Measurements from ENCODE around the gene ZNF846.
"Not testable (repeated sequence)": the region's sequence is repeated elsewhere in the genome, so short reads cannot be mapped to it uniquely, and the experiment has no call there.

ZNF846 gene

GRCh38 chr19:9768175-9769112, at the start of gene ZNF846:
TSS of gene ZNF846 (minus strand) at chr19:9768738. CDS start at chr19:9764950, 3,788 bp downstream.
- in situ Hi-C loops (cut with MboI; ENCODE audit: low sequenced_read_pairs), result no loop called here

DNA sequence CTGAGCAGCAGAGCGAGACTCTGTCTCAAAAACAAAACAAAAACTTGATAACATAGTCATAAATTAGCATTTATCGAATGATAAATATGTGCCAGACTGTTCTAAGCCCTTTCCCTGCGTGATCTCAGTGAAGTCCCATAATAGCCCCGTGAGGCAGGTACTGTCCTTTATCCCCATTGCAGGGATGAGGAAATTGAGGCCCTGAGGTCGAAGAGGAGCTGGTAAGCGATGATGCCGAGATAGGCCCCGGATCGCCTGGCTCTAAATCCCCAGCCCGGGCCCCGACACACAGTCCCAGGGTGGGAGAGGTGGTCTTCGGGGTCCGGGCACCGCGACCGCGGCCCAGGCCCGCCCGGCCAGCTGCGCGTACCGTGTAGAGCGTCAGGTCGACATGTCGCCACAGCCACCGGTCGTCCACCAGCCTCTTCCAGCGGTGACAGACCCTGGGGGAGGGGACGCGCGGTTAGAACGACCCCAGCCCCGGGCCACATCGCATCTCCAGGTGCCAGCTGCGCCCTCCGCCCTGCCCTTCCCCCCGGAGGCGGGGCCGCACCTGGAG, 49.7 kb upstream of the ZNF846 start:
- in situ Hi-C loops (cut with MboI; ENCODE audit: low sequenced_read_pairs), result no loop called here

- in situ Hi-C loops (cut with MboI; ENCODE audit: low sequenced_read_pairs), result no loop called here
Observed at GRCh38 chr19:9811139-9811538, 42.6 kb upstream of the ZNF846 start.

DNA sequence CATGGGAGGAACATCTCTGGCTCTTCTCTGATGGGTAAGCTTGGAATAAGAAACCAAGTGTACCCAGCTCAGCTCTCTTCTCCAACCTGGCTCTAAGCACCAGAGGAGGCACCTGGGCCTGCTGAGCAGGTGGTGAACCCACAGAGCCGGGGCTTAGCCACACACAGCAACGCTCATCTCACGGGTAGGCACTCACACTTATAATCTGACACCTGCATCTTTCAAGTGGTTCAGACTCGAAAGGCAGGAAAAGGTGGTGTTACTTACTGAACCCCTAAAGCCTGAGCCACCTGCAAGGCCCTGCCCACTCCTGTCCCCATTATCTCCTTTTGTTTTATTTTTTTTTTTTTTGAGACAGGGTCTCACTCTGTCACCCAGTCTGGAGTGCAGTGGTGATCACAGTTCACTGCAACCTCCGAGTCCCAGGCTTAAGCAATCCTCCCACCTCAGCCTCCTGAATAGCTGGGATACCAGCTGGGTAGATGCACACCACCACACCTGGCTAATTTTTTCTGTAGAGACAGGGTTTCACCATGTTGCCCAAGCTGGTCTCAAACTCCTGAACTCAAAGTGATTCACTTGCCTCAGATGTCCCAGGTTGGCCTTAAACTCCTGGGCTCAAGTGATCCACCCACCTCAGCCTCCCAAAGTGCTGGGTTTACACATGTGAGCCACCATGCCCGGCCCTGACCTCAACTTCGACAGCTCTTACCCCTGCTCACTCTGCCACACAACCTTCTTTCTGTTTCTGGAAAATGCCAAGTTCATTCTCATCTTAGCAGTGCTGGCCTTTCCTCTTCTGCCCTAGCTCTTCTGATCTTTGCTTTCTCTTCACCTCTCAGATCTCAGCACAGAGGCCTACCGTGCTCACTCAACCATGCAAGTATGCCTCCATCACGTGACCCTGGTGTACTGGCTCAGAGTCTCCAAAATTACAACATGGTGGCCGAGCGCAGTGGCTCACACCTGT, 40.6 kb upstream of the ZNF846 start:
- in situ Hi-C loops (cut with MboI; ENCODE audit: low sequenced_read_pairs), result no loop called here

GRCh38 chr19:9806803-9807202, 38.3 kb upstream of the ZNF846 start:
- in situ Hi-C loops (cut with MboI; ENCODE audit: low sequenced_read_pairs), result no loop called here

- in situ Hi-C loops (cut with MboI; ENCODE audit: low sequenced_read_pairs), result no loop called here
Observed at GRCh38 chr19:9801976-9802375, 33.4 kb upstream of the ZNF846 start.

GRCh38 chr19:9799162-9799561, 30.6 kb upstream of the ZNF846 start:
- in situ Hi-C loops (cut with MboI; ENCODE audit: low sequenced_read_pairs), result loop anchor here (10.0 kb wide), 2 partner anchors 174 to 664 kb away; partner anchors contain the start of gene ZNF561

DNA sequence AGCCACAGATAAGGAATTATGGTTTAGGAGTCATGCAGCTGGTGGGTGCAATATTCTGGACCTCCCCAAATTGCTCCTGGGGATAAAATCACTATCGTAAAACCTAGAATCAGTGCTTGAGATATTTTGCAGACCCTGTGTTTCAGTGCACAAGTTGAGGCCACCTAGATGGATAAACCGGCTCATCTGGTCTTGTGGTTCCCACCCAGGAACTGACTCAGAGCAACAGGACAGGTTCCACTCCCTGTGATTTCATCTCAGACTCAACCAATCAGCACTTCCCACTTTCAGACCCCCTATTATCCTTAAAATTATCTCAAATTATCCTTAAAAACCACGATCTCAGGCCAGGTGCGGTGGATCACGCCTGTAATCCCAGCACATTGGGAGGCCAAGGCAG, 29.3 kb upstream of the ZNF846 start:
- in situ Hi-C loops (cut with MboI; ENCODE audit: low sequenced_read_pairs), result loop anchor here (10.0 kb wide), 2 partner anchors 173 to 663 kb away; partner anchors contain the start of gene ZNF561

DNA sequence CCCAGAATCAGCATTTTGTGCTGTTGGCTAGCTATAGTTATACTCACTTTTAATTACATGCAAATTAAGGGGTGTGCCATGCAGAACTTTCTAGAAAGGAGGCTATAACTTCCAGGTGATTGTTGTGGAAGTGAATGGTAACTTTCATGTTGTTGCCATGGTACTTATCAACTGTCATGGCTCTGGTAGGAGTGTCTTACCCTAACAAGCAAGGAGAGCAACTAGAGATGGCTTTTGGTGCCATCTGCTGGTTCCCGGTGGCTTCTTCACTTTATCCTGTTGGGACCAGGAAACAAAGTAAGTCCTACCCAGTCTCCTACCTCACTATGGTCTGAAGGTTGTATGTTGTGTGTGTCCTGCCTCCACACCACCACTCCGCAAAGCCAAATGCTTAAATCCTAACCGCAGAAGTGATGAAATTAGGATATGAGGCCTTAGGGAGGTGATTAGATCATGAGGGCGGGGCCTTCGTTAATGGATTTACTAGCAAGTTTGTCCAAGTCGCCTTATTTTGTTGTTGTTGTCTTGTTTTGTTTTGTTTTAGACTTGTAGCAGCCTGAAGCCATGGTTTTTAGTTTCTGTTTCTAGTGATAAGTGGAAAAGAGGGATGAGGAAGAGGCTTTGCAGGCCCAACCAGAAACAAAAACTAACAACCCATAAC, 27.7 kb upstream of the ZNF846 start:
- in situ Hi-C loops (cut with MboI; ENCODE audit: low sequenced_read_pairs), result loop anchor here (10.0 kb wide), 2 partner anchors 171 to 661 kb away; partner anchors contain the start of gene ZNF561

GRCh38 chr19:9793071-9793591, 24.6 kb upstream of the ZNF846 start:
- in situ Hi-C loops (cut with MboI; ENCODE audit: low sequenced_read_pairs), result loop anchor here (10.0 kb wide), 2 partner anchors 168 to 658 kb away; partner anchors contain the start of gene ZNF561

- in situ Hi-C loops (cut with MboI; ENCODE audit: low sequenced_read_pairs), result loop anchor here (10.0 kb wide), 2 partner anchors 168 to 658 kb away; partner anchors contain the start of gene ZNF561
Observed at GRCh38 chr19:9792206-9793070, 23.9 kb upstream of the ZNF846 start.

DNA sequence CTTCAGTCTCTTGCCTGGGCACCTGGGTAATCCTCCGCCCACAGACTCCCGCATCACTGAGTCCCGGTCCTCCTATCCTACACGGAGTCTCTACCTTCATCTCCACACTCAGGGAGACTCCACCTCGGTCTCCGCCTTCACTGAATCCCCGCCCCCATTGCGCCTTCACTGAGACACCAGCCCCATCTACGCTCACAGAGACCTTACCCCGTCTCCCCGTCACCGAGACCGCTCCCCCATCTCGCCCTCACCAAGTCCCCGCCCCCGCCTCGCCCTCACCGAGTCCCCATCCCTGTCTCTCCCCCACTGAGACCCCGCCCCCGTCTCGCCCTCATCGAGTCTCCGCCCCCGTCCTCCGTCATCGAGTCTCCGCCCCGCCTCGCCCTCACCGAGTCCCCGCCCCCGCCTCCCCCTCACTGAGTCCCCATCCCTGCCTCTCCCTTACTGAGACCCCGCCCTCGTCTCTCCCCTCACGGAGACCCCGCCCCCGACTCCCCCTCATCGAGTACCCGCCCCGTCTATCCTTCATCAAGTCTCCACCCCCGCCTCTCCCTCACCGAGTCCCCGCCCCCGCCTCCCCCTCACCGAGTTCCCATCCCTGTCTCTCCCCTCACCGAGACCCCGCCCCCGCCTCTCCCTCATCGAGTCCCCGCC, 23.1 kb upstream of the ZNF846 start:
- in situ Hi-C loops (cut with MboI; ENCODE audit: low sequenced_read_pairs), result loop anchor here (10.0 kb wide), 2 partner anchors 167 to 657 kb away; partner anchors contain the start of gene ZNF561

DNA sequence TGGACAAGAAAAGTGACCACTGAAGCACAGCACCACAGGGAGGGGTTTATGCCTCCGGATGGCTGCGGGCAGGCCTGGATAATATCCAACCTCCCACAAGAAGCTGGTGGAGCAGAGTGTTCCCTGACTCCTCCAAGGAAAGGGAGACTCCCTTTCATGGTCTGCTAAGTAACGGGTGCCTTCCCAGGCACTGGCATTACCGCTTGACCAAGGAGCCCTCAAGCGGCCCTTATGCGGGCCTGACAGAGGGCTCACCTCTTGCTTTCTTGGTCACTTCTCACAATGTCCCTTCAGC, 22.5 kb upstream of the ZNF846 start:
- in situ Hi-C loops (cut with MboI; ENCODE audit: low sequenced_read_pairs), result loop anchor here (10.0 kb wide), 2 partner anchors 166 to 656 kb away; partner anchors contain the start of gene ZNF561

GRCh38 chr19:9789579-9789978, 21.0 kb upstream of the ZNF846 start:
- in situ Hi-C loops (cut with MboI; ENCODE audit: low sequenced_read_pairs), result not testable (repeated sequence)

DNA sequence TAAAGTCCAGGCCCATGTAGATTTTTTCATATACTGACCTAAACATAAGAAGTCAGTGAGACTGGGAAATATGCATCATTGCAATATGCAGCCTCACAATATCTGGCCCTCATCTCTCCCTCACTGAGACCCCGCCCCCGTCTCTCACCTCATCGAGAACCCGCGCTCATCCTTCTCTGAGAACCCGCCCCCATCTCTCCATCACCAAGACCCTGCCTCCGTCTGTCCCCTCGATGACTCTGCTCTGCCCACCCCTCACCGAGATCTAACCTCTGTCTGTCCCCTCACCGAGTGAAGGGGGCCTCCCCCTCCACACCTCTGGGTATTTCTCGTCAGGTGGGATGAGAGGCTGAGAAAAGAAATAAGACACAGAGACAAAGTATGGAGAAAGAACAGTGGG, 20.5 kb upstream of the ZNF846 start:
- in situ Hi-C loops (cut with MboI; ENCODE audit: low sequenced_read_pairs), result no loop called here

GRCh38 chr19:9788604-9789003, 20.1 kb upstream of the ZNF846 start:
- in situ Hi-C loops (cut with MboI; ENCODE audit: low sequenced_read_pairs), result not testable (repeated sequence)

GRCh38 chr19:9786819-9787218, 18.3 kb upstream of the ZNF846 start:
- in situ Hi-C loops (cut with MboI; ENCODE audit: low sequenced_read_pairs), result no loop called here

GRCh38 chr19:9786342-9786741, 17.8 kb upstream of the ZNF846 start:
- in situ Hi-C loops (cut with MboI; ENCODE audit: low sequenced_read_pairs), result no loop called here

All from HL-60/S4 (cell line).